K562 (cell line): Measurements from ENCODE around the gene MED20. TPM values are rescaled to one million over a fixed set of nuclear protein-coding genes. Genes with fewer than 3 reads are reported as not detected.
A peak's percentile ranks its signal among the peaks of the same experiment; 100 is the strongest.

Source experiments
- CBFB ChIP-seq: sonication (generic); formaldehyde crosslinking; IDR thresholded peaks from 2 replicates; pipeline ENCODE4 v1.4.0; 2020; ENCODE audit warnings: mild to moderate bottlenecking, missing genetic modification reagents
- GTF2F1 ChIP-seq: IDR thresholded peaks from 2 replicates; pipeline ENCODE4 v1.6.1; 2011; ENCODE audit warnings: low read depth, low read length, improper control_type of control experiment
- HDAC6 ChIP-seq: IDR thresholded peaks from 2 replicates; pipeline ENCODE4 v1.6.1; 2012; ENCODE audit warnings: low read depth, mild to moderate bottlenecking, control low read depth, inconsistent platforms, low read length, moderate library complexity
- MYNN ChIP-seq, 2 experiments: sonication (generic); formaldehyde crosslinking in 1 of 2; IDR thresholded peaks; 2 replicates each; pipeline versions ENCODE4 v1.5.0 to v1.6.1; 2016 to 2020; ENCODE audit warnings: antibody characterized with exemption in 1 of 2, missing genetic modification reagents in 1 of 2
- PHF8 ChIP-seq: fragments of 200-600 bp; sonication (generic); IDR thresholded peaks from 2 replicates; pipeline ENCODE4 v1.6.1; 2012; ENCODE audit warnings: mixed run types, mild to moderate bottlenecking, inconsistent platforms, low read length, moderate library complexity, borderline replicate concordance
- PML ChIP-seq: IDR thresholded peaks from 2 replicates; pipeline ENCODE4 v1.6.1; 2012; ENCODE audit warnings: low read length, inconsistent platforms
- PPARD ChIP-seq: fragments of 250-450 bp; sonication (Bioruptor Pico); IDR thresholded peaks from 2 replicates; pipeline ENCODE4 v1.8.0; 2022; ENCODE audit warnings: inconsistent platforms, mild to moderate bottlenecking, moderate library complexity
- PURB ChIP-seq: sonication (generic); formaldehyde crosslinking; IDR thresholded peaks from 2 replicates; pipeline ENCODE4 v1.9.0; 2021; ENCODE audit warnings: low read depth, mild to moderate bottlenecking, missing genetic modification reagents
- RHOXF2B ChIP-seq: fragments of 250-450 bp; sonication (Bioruptor Pico); conservative IDR thresholded peaks from 2 replicates; pipeline ENCODE4 v1.5.1; 2021
- RNF2 ChIP-seq: sonication (generic); IDR thresholded peaks from 2 replicates; pipeline ENCODE4 v1.6.1; 2016
- SMARCA5 ChIP-seq: fragments of 450-650 bp; IDR thresholded peaks from 2 replicates; pipeline ENCODE4 v1.6.1; 2016
- SMARCE1 ChIP-seq: fragments of 450-650 bp; IDR thresholded peaks from 2 replicates; pipeline ENCODE4 v1.7.1; 2016; ENCODE audit warnings: mild to moderate bottlenecking
- SPI1 ChIP-seq: IDR thresholded peaks from 2 replicates; pipeline ENCODE4 v1.6.1; 2011; ENCODE audit warnings: low read depth, low read length, control low read depth, borderline replicate concordance
- STAT5B ChIP-seq: fragments of 250-450 bp; sonication (Bioruptor Pico); IDR thresholded peaks from 2 replicates; pipeline ENCODE4 v1.8.0; 2021; ENCODE audit warnings: mild to moderate bottlenecking, inconsistent platforms
- UBTF ChIP-seq, 2 experiments: IDR thresholded peaks; 2 replicates each; pipeline ENCODE4 v1.6.1; 2012; ENCODE audit warnings: improper control_type of control experiment in 2 of 2, low read depth in 2 of 2, low read length in 2 of 2, borderline replicate concordance in 1 of 2
- ZNF253 ChIP-seq: fragments of 250-450 bp; sonication (Bioruptor Pico); conservative IDR thresholded peaks from 2 replicates; pipeline ENCODE4 v1.6.1; 2021; ENCODE audit warnings: mild to moderate bottlenecking
- ZNF444 ChIP-seq: fragments of 250-450 bp; sonication (Bioruptor Pico); IDR thresholded peaks from 2 replicates; pipeline ENCODE4 v1.4.0; 2020; ENCODE audit warnings: mild to moderate bottlenecking, moderate library complexity
- ZNF695 ChIP-seq: fragments of 450-650 bp; formaldehyde crosslinking; IDR thresholded peaks from 2 replicates; pipeline ENCODE4 v1.4.0; 2020; ENCODE audit warnings: mild to moderate bottlenecking, moderate library complexity
- ZNF696 ChIP-seq: fragments of 250-450 bp; sonication (Bioruptor Pico); conservative IDR thresholded peaks from 2 replicates; pipeline ENCODE4 v1.4.0; 2020; ENCODE audit warnings: mild to moderate bottlenecking, moderate library complexity
- ZNF764 ChIP-seq: fragments of 250-450 bp; sonication (Bioruptor Pico); IDR thresholded peaks from 2 replicates; pipeline ENCODE4 v1.4.0; 2020; ENCODE audit warnings: low read depth, mild to moderate bottlenecking, moderate library complexity
- polyA plus RNA-seq, 8 experiments: library from polyadenylated mRNA; depleted of rRNA in 4 of 8; stranded (reverse) in 5 of 8; unstranded in 3 of 8; fragments of >200 nt; fragmentation: Nextera tagmentation in 2 of 8; fragmentation: Illumina TruSeq in 1 of 8; extraction: Ambion mirVana in 2 of 8; extraction: Trizol in 1 of 8; gene quantifications; 2 replicates each; pipeline versions ENCODE4 v1.2.1 to v1.2.3, GENCODE V29; 2011 to 2014; ENCODE audit warnings: inconsistent platforms in 1 of 8, missing spikeins in 1 of 8
- total RNA-seq, 7 experiments: library from RNA; depleted of rRNA in 6 of 7; stranded (reverse); fragments of >200 nt in 6 of 7; fragmentation: Illumina TruSeq in 2 of 7; extraction: Trizol in 2 of 7; gene quantifications; 2 replicates each; pipeline versions ENCODE4 v1.2.1 to v1.2.3, GENCODE V29; 2011 to 2021; ENCODE audit warnings: low replicate concordance in 1 of 7

MED20 gene
- total and polyA plus RNA-seq, 9 of the 15 experiments (the other 6 are each of a cell fraction or from before 2014, with no cell fraction given), result 27.3 to 80.9 (median 46.0) TPM

GRCh38 chr6:41920921-41921711 is at the start of gene MED20, which contains the start of gene BYSL (continued):
- TF ChIP-seq ZNF695 (CRISPR knock-in tag), result no peak
- TF ChIP-seq STAT5B (CRISPR knock-in tag), result no peak
- no peak for TF ChIP-seq SMARCE1
- peak; percentile 87 for TF ChIP-seq CBFB (CRISPR knock-in tag)
- no peak for TF ChIP-seq HDAC6
- no peak for TF ChIP-seq RHOXF2B
- peak; percentile 46; the same call in 1 of the 2 replicates for TF ChIP-seq GTF2F1
- no peak for TF ChIP-seq ZNF696
- TF ChIP-seq RNF2, result peak; percentile 56; the same call in 1 of the 2 replicates
- 0 out of 2 replicates have a peak, but pooled peaks have one; percentile 54 for TF ChIP-seq MYNN (IDR thresholded peaks at IDR 0.05)
- TF ChIP-seq MYNN (CRISPR knock-in tag; IDR thresholded peaks at IDR 0.05), result no peak
- TF ChIP-seq ZNF253 (CRISPR knock-in tag), result no peak
- TF ChIP-seq PHF8, result peak; percentile 71
- TF ChIP-seq ZNF444 (CRISPR knock-in tag), result no peak
- 0 out of 2 replicates have a peak, but pooled peaks have one; percentile 7 for TF ChIP-seq ZNF764 (CRISPR knock-in tag)
- TF ChIP-seq SMARCA5, result no peak
- peak; percentile 71 for TF ChIP-seq PML
- TF ChIP-seq SPI1, result peak; percentile 67
- no peak for TF ChIP-seq PPARD (CRISPR knock-in tag)
- TF ChIP-seq UBTF (IDR thresholded peaks at IDR 0.05; ENCODE audit: borderline replicate concordance in 1 of 2, low read depth in 2 of 2, low read length in 2 of 2), result peak in 1 of 2 experiments; percentile 62; a peak in 1 of 4 replicates
- TF ChIP-seq PURB (CRISPR knock-in tag), result no peak
